Muscle layer of duodenum (tissue), 2 donors: ENCODE results near the gene GLRA2.

Experiments used
- H3K27ac ChIP-seq: one replicate; pipeline ENCODE4 v1.7.0; 2013; ENCODE audit warnings: mild to moderate bottlenecking, low read length
- H3K27me3 ChIP-seq: one replicate; pipeline ENCODE4 v1.7.0; 2013; ENCODE audit warnings: low read depth, mild to moderate bottlenecking, control low read depth, low read length
- H3K36me3 ChIP-seq, 2 donors: one replicate each; pipeline ENCODE4 v1.7.0; 2013; ENCODE audit warnings: low read length in 2 of 2, control low read depth in 1 of 2, mild to moderate bottlenecking in 1 of 2; ENCODE audit not compliant: insufficient read depth in 2 of 2, control insufficient read depth in 1 of 2
- H3K4me1 ChIP-seq, 2 donors: one replicate each; pipeline ENCODE4 v1.7.0; 2013; ENCODE audit warnings: low read length in 2 of 2, mild to moderate bottlenecking in 2 of 2, control low read depth in 1 of 2, moderate library complexity in 1 of 2; ENCODE audit not compliant: insufficient read depth in 2 of 2, control insufficient read depth in 1 of 2
- H3K4me3 ChIP-seq, 2 donors: one replicate each; pipeline ENCODE4 v1.7.0; 2013; ENCODE audit warnings: low read length in 2 of 2, low read depth in 1 of 2, mild to moderate bottlenecking in 1 of 2
- H3K9me3 ChIP-seq, 2 donors: one replicate each; pipeline ENCODE4 v1.7.0; 2013; ENCODE audit warnings: low read length in 2 of 2, control low read depth in 1 of 2, mild to moderate bottlenecking in 1 of 2; ENCODE audit not compliant: control insufficient read depth in 1 of 2
- donor health status: healthy.

The GLRA2 gene

GRCh38 chrX:14528629-14529289, 577 bp upstream of the GLRA2 start:
- no peaks in the 10 kb centered on the region for H3K27me3 ChIP-seq
- H3K36me3 ChIP-seq: no peaks in the 10 kb centered on the region
- H3K4me1 ChIP-seq: peaks cover 0 to 7% of the 10 kb centered on the region in 2 donors
- H3K9me3 ChIP-seq: no peaks in the 10 kb centered on the region
- peak overlapping the region in 1 of 2 donors; percentile 11 for H3K4me3 ChIP-seq
- H3K27ac ChIP-seq: no peak overlapping the region

GRCh38 chrX:14533867-14534266, 4.5 kb downstream of the GLRA2 start:
- no peaks in the 10 kb centered on the region for H3K27me3 ChIP-seq
- no peak overlapping the region for H3K4me3 ChIP-seq
- H3K4me1 ChIP-seq: peaks cover 0 to 4% of the 10 kb centered on the region in 2 donors
- no peak overlapping the region for H3K27ac ChIP-seq
- H3K36me3 ChIP-seq: no peaks in the 10 kb centered on the region
- no peaks in the 10 kb centered on the region for H3K9me3 ChIP-seq

DNA sequence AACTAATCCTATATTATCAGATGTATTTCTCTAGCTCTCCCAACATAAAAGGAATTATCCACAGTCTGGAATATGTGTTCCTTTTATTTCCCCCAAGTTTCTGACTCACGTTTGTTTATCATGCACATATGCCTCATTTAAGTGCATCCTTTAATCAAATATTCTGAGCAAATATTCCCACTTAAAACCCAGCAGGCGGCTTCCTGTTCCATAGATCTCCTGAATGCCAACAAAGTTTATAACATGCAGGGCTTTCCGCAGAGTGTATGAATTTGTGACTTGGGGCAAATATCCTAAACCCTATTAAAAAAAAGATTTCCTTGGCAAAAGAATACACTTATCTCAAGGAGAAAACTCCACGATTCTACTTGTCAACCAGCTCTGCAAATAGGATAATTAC, 16.9 kb downstream of the GLRA2 start:
- H3K27ac ChIP-seq: no peak overlapping the region
- H3K4me1 ChIP-seq: no peaks in the 10 kb centered on the region
- no peaks in the 10 kb centered on the region for H3K9me3 ChIP-seq
- no peaks in the 10 kb centered on the region for H3K36me3 ChIP-seq
- no peak overlapping the region for H3K4me3 ChIP-seq
- H3K27me3 ChIP-seq: no peaks in the 10 kb centered on the region

GRCh38 chrX:14554131-14554715, 24.9 kb downstream of the GLRA2 start:
- Histone ChIP-seq H3K27ac (no peak overlapping the region), H3K27me3 (no peaks in the 10 kb centered on the region)

DNA sequence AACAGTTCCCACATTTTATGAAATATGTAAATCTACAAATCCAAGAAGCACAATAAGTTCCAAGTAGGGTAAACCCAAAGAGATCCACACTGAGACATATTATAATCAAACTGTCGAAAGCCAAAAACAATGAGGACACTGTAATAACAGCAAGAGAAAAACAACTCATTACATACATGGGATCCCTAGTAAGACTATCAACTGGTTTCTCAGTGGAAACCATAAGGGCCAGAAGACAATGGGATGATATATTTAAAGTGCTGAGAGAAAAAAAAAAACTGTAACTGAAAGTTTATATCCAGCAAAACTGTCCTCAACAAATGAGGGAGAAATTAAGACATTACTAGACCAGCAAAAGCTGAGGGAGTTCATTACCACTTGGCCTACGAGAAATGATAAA, 34.7 kb downstream of the GLRA2 start:
- no peak overlapping the region for H3K27ac ChIP-seq
- no peaks in the 10 kb centered on the region for H3K36me3 ChIP-seq
- no peaks in the 10 kb centered on the region for H3K4me1 ChIP-seq
- H3K9me3 ChIP-seq: no peaks in the 10 kb centered on the region
- no peaks in the 10 kb centered on the region for H3K27me3 ChIP-seq
- no peak overlapping the region for H3K4me3 ChIP-seq

More at GRCh38 chrX:14554131-14554715, 24.9 kb downstream of the GLRA2 start:
- Histone ChIP-seq H3K4me1 (no peaks in the 10 kb centered on the region), H3K9me3 (no peaks in the 10 kb centered on the region), H3K4me3 (no peak overlapping the region), H3K36me3 (no peaks in the 10 kb centered on the region)

GRCh38 chrX:14573161-14573560, 43.8 kb downstream of the GLRA2 start:
- no peaks in the 10 kb centered on the region for H3K9me3 ChIP-seq
- H3K4me1 ChIP-seq: no peaks in the 10 kb centered on the region
- H3K36me3 ChIP-seq: no peaks in the 10 kb centered on the region
- no peaks in the 10 kb centered on the region for H3K27me3 ChIP-seq
- no peak overlapping the region for H3K27ac ChIP-seq
- no peak overlapping the region for H3K4me3 ChIP-seq

DNA sequence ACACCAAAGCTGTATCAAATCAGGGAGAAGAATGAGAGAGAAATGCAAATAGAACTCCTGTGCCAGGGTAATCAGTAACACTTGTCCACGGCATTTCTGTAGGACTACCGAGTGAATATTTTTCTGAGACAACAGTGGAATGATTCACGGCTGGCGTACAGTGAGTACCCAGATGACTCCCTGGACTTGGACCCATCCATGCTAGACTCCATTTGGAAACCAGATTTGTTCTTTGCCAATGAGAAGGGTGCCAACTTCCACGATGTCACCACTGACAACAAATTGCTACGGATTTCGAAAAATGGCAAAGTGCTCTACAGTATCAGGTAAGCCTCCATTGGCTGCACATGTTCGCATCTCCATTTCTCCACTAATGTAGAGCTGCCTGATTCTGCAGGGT, 51.7 kb downstream of the GLRA2 start:
- Histone ChIP-seq H3K36me3 (no peaks in the 10 kb centered on the region), H3K9me3 (peaks cover 0 to 2% of the 10 kb centered on the region in 2 donors), H3K27ac (no peak overlapping the region), H3K4me3 (no peak overlapping the region), H3K27me3 (no peaks in the 10 kb centered on the region), H3K4me1 (no peaks in the 10 kb centered on the region)

DNA sequence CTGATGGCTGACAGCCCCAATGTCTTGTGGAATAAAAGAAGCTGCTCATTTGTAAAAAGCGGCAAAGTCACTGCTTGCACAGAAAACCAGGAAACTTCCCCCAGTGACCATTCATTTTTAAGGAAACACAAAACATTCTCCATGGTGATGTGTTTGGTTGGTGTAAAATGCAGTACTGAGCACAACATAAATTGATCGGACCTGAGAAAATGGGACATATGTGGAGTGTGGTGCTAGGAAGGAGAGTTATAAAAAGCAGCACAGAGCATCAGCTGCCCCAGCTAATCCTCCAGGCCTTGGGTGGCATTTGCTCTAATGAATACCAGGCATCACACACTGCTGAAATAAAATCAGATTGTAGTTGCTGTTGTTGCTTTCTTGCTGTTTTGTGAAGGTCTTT, 55.2 kb downstream of the GLRA2 start:
- Histone ChIP-seq H3K27me3 (no peaks in the 10 kb centered on the region), H3K4me1 (no peaks in the 10 kb centered on the region), H3K9me3 (peaks cover 0 to 5% of the 10 kb centered on the region in 2 donors), H3K27ac (no peak overlapping the region), H3K4me3 (no peak overlapping the region), H3K36me3 (no peaks in the 10 kb centered on the region)

- Histone ChIP-seq H3K9me3 (peaks cover 0 to 3% of the 10 kb centered on the region in 2 donors), H3K36me3 (no peaks in the 10 kb centered on the region), H3K4me1 (no peaks in the 10 kb centered on the region), H3K27ac (no peak overlapping the region), H3K27me3 (no peaks in the 10 kb centered on the region), H3K4me3 (no peak overlapping the region)
Observed at GRCh38 chrX:14590216-14590615, 60.9 kb downstream of the GLRA2 start.

GRCh38 chrX:14590693-14591424, 61.5 kb downstream of the GLRA2 start:
- Histone ChIP-seq H3K27ac (no peak overlapping the region), H3K9me3 (peaks cover 0 to 3% of the 10 kb centered on the region in 2 donors), H3K36me3 (no peaks in the 10 kb centered on the region), H3K4me3 (no peak overlapping the region), H3K27me3 (no peaks in the 10 kb centered on the region), H3K4me1 (no peaks in the 10 kb centered on the region)

DNA sequence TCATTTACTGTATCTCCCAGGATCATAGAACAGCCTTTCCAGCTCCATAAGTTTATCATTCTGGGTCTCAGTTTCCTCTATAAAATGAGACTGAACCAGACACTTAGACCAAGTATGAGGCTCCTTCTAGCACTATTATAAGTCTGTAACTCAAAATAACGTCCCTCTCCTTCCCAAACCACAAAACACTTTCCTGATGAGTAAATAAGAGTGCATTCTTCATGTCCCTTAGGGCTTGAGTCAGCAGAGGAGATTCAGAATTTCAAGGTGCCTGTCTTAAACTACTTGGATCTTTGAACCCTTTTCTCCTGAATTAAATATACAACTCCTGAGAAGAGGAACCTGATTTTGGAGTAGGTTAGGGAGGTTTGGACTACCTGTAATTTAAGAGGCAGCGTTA, 62.6 kb downstream of the GLRA2 start:
- no peaks in the 10 kb centered on the region for H3K27me3 ChIP-seq
- peaks cover 0 to 1% of the 10 kb centered on the region in 2 donors for H3K9me3 ChIP-seq
- H3K4me3 ChIP-seq: no peak overlapping the region
- no peak overlapping the region for H3K27ac ChIP-seq
- no peaks in the 10 kb centered on the region for H3K4me1 ChIP-seq
- no peaks in the 10 kb centered on the region for H3K36me3 ChIP-seq
